ENCODE data around the gene IQCN.

DNA sequence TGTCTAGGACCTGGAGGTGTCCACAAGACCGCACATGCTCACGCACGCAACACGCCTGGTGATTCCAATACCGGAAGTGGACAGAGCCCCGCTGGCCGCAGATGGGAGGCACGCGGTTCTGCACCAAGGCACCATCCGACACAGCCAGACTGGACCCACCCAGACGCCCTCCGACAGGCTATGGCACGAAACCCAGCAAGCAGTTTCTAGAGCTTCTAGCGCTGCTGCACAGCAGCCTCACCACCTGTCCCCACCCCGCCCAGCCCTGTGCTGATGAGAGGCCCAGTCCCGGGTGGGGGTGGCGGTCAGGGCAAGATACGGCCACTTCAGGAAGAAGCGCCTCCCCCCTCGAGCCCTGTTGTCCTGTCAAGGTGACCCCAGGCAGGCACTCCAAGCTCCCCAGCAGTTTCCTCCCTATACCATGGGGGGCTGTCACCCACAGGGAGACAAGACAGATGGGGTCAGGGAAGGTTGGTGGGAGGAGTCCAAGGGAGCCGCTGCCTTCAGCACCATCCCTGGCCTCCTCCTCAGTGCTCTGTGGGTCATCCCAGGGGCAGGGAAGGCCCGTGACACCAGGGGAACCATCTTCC lies 37.3 kb upstream of the IQCN start:
- TF ChIP-seq EP300 (IDR thresholded peaks at IDR 0.05; ENCODE audit: borderline replicate concordance) (no peak), NFIC (IDR thresholded peaks at IDR 0.05) (no peak), TCF12 (IDR thresholded peaks at IDR 0.05; ENCODE audit: low read depth) (no peak), TEAD4 (IDR thresholded peaks at IDR 0.05) (no peak), CEBPB (IDR thresholded peaks at IDR 0.05) (no peak), TAF1 (IDR thresholded peaks at IDR 0.05; ENCODE audit: low read depth) (no peak), YY1 (IDR thresholded peaks at IDR 0.05; ENCODE audit: low read depth) (no peak), ZBTB7A (IDR thresholded peaks at IDR 0.05; ENCODE audit: low read depth) (no peak), RAD21 (IDR thresholded peaks at IDR 0.05; ENCODE audit: low read depth) (no peak), FOXM1 (IDR thresholded peaks at IDR 0.05; ENCODE audit: borderline replicate concordance, low read depth) (no peak), CREB1 (IDR thresholded peaks at IDR 0.05; ENCODE audit: low read depth) (no peak)
- TF ChIP-seq, protein P1, sequence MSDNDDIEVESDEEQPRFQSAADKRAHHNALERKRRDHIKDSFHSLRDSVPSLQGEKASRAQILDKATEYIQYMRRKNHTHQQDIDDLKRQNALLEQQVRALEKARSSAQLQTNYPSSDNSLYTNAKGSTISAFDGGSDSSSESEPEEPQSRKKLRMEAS (IDR thresholded peaks at IDR 0.05), result no peak
- TF ChIP-seq, protein P2, sequence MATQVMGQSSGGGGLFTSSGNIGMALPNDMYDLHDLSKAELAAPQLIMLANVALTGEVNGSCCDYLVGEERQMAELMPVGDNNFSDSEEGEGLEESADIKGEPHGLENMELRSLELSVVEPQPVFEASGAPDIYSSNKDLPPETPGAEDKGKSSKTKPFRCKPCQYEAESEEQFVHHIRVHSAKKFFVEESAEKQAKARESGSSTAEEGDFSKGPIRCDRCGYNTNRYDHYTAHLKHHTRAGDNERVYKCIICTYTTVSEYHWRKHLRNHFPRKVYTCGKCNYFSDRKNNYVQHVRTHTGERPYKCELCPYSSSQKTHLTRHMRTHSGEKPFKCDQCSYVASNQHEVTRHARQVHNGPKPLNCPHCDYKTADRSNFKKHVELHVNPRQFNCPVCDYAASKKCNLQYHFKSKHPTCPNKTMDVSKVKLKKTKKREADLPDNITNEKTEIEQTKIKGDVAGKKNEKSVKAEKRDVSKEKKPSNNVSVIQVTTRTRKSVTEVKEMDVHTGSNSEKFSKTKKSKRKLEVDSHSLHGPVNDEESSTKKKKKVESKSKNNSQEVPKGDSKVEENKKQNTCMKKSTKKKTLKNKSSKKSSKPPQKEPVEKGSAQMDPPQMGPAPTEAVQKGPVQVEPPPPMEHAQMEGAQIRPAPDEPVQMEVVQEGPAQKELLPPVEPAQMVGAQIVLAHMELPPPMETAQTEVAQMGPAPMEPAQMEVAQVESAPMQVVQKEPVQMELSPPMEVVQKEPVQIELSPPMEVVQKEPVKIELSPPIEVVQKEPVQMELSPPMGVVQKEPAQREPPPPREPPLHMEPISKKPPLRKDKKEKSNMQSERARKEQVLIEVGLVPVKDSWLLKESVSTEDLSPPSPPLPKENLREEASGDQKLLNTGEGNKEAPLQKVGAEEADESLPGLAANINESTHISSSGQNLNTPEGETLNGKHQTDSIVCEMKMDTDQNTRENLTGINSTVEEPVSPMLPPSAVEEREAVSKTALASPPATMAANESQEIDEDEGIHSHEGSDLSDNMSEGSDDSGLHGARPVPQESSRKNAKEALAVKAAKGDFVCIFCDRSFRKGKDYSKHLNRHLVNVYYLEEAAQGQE (IDR thresholded peaks at IDR 0.05; ENCODE audit: low read depth), result no peak
